Measurements from ENCODE around the gene ARHGAP1.
A peak's percentile ranks its signal among the peaks of the same experiment; 100 is the strongest.

The ARHGAP1 gene

GRCh38 chr11:46700241-46701077, at the start of gene ARHGAP1, which contains the start of gene ZNF408:
ARHGAP1 (minus strand) TSS chr11:46700619; CDS start chr11:46696107, 4,512 bp downstream.
ZNF408 (plus strand) TSS chr11:46701031; CDS start chr11:46701048, 17 bp downstream.
- peak; percentile 98 for DNase-seq (ENCODE audit: low read depth)

DNA sequence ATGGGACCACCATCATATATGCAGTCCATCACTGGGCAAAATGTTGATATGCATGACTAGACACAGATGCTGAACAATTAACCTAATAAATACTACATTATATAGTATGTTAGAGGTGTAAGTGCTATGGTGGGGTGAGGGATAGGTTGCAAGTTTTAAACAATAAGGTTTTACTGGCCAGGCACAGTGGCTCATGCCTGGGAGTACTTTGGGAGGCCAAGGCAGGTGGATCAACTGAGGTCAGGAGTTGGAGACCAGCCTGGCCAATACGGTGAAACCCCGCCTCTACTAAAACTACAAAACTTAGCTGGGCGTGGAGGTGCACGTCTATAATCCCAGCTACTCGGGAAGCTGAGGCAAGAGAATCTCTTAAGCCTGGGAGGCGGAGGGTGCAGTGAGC, 46.7 kb upstream of the ARHGAP1 start:
- DNase-seq (ENCODE audit: low read depth) = no peak

DNA sequence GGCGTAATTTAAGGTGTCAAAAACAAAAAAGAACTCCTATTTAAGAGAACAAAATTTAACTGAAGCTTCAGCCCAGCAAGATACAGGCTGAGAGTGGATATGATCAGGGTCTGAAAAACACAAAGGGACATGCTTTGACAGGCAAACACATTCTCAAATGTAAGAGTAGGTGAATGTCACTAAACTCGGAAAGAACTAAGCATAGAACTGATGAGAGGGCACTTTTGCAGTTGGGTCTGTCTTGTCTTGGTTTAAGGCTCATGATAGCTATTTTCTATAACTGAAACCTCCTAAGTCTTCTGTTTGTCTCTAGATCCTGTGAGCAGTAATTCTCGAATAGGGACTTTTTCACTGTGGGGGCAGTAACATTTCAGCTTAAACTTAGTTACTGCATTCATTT, 45.6 kb upstream of the ARHGAP1 start:
- DNase-seq (ENCODE audit: low read depth) = no peak

- DNase-seq (ENCODE audit: low read depth) = no peak
Observed at GRCh38 chr11:46745328-46745727, 44.9 kb upstream of the ARHGAP1 start.

- DNase-seq (ENCODE audit: low read depth) = no peak
Observed at GRCh38 chr11:46743693-46744339, 43.4 kb upstream of the ARHGAP1 start.

DNA sequence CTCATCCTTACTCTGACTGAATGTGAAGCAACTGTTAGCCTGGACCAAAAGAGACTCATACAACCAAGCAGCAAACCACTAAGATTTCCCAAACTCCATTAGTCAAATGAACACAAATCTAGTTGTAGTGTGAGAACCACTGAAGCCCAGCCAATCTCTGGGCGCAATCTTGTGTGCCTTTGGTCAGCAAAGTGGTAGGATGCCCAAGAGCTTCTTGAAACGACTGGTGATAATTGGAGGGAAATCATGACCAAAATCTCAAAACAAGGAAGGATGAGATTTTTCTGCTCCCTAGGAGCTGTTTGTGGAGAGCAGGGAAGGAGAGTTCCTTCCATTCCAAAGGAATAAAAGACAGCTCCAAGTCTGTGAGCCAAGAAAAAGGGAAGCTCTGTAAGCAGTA, 42.6 kb upstream of the ARHGAP1 start:
- DNase-seq (ENCODE audit: low read depth) = no peak

DNA sequence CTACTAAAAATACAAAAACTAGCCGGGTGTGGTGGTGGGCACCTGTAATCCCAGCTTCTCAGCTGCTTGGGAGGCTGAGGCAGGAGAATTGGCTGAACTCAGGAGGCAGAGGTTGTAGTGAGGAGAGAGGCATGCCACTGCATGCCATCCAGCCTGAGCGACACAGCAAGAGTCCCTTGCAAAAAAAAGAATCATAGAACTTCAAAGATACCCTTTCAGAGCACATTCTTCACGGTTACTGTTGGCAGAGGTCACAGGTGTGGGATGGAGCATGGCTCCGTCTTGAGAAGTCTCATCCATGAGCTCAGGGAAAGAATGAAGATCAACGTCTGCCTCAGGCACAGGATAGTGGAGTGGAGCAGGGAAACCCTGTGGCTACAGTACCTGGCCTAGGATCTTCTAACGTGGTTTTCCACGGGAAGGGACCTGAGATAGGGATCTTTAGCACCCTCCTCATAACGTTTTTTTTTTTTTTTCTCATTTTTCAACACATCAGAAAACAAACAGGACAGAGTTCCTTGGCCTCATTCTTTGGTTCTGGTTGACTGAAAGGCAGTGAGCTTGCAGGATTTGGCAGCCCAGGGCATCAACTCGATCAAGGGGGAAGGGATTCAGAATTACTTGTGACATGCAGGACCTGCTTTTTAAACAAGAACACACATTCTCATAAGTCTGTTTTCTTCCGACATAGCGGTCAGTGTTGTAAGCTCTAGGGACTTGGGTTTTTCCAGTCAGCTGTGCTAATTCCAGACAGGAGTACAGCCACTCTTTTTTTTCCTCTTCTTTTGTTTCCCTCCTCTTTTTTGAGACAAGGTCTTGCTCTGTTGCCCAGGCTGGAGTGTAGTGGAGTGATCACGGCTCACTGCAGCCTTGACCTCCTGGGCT, 41.4 kb upstream of the ARHGAP1 start:
- DNase-seq (ENCODE audit: low read depth) = no peak

DNA sequence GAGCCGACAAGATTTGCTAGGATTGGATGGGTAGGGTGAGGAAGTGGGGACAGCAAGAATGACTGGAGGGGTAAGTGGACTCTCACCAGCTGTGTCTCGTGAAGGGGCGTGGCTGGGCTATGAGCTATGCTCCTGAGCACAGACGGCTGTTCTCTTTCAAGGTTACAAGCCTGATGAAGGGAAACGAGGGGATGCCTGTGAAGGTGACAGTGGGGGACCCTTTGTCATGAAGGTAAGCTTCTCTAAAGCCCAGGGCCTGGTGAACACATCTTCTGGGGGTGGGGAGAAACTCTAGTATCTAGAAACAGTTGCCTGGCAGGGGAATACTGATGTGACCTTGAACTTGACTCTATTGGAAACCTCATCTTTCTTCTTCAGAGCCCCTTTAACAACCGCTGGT, 38.5 kb upstream of the ARHGAP1 start:
- no peak for DNase-seq (ENCODE audit: low read depth)

- DNase-seq (ENCODE audit: low read depth) = no peak
Observed at GRCh38 chr11:46737699-46738098, 37.3 kb upstream of the ARHGAP1 start.

GRCh38 chr11:46736615-46737014, 36.2 kb upstream of the ARHGAP1 start:
- DNase-seq (ENCODE audit: low read depth) = no peak

- no peak for DNase-seq (ENCODE audit: low read depth)
Observed at GRCh38 chr11:46736146-46736545, 35.7 kb upstream of the ARHGAP1 start.

DNA sequence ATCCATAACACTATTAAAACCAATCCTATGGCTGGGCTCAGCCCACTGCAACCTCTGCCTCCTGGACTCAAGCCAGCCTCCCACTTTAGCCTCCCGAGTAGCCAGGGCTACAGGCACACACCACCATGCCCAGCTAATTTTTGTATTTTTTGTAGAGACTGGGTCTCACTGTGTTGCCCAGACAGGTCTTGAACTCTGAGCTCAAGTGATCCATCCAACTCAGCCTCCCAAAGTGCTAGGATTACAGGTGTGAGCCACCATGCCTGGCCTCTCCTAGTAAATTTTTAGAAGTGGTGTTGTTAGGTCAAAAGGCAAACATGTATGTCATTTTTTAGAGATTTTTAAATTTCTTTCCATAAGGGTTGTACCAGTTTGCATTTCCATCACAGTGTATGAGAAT, 32.8 kb upstream of the ARHGAP1 start:
- no peak for DNase-seq (ENCODE audit: low read depth)

DNA sequence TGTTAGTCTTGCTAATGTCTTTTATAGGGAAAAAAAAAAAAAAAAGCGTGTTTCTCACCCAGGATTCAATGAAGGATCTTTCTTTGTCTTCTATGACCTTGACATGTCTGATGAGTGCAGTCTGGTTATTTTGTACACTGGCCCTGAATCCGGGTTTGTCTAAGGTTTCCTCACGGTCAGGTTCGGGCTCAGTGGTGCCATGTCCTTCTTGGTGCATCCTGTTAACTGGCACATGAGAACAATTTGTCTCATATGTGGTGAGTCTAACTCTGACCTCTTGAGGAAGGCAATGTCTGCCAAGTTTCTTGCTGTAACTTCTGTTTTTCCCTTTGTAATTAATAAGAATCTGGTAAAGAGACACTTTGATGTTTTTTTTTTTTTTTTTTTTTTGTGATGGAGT, 31.1 kb upstream of the ARHGAP1 start:
- DNase-seq (ENCODE audit: low read depth) = no peak

DNA sequence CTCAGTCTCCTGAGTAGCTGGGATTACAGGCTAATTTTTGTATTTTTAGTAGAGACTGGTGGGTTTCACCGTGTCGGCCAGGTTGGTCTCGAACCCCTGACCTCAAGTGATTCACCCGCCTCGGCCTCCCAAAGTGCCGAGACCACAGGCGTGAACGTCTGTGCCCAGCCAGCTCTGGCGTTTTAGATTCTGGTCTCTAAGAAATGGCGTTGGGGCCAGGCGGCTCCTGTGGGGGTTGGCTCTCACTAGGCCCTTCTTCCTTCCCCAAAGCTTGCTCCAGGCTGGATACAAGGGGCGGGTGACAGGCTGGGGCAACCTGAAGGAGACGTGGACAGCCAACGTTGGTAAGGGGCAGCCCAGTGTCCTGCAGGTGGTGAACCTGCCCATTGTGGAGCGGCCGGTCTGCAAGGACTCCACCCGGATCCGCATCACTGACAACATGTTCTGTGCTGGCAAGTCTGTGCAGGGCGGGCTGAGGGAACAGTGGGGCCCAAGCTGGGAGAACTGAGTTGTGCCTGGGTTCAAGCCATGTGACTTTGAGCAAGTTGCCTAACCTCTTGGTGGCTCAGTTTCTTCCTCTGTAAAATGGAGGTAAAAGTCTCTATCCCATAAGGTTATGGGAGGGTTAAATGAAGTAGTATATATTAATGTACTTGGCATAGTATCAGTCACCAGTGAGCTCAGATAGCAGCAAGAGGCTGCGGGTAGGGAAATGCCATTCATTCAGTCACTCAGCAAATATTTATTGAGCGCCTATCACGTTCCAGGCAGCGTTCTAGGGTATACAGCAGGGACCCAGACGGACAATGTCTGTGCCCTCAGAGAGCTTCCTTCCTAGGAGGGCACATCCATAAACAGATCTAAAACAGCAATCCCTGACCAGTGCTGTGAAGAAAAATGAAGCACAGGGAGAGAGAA, 28.9 kb upstream of the ARHGAP1 start:
- DNase-seq (ENCODE audit: low read depth) = no peak

DNA sequence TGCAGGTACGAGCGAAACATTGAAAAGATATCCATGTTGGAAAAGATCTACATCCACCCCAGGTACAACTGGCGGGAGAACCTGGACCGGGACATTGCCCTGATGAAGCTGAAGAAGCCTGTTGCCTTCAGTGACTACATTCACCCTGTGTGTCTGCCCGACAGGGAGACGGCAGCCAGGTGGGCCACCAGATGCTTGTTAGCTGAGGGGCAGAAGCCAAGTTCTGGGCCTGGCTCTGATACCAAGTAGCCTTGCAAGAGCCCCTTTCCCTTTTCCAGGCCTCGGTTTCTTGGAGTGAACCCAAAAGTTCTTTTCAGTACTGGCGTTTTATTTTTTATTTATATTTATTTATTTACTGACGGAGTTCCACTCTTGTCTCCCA, 28.2 kb upstream of the ARHGAP1 start:
- no peak for DNase-seq (ENCODE audit: low read depth)

GRCh38 chr11:46727952-46728658, 27.7 kb upstream of the ARHGAP1 start:
- no peak for DNase-seq (ENCODE audit: low read depth)

DNA sequence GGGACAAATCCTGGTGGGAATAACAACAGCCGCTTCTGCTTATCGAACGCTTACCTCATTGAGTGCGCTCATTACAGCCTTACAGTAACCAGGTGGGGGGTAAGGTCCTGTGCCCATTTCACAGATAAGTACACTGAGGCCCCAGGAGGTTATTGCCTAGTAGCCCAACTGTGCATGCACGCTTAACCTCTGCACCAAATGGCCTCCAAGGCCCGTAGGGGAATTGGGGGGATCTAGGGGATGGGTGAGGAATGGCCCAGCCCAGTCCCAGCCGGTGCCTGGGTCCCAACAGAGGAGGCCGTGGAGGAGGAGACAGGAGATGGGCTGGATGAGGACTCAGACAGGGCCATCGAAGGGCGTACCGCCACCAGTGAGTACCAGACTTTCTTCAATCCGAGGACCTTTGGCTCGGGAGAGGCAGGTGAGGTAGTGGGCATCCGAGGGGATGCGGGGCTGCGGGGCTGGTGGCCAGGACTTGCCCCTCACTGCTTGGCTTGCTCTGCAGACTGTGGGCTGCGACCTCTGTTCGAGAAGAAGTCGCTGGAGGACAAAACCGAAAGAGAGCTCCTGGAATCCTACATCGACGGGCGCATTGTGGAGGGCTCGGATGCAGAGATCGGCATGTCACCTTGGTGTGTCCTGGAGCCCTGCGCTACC, 25.9 kb upstream of the ARHGAP1 start:
- DNase-seq (ENCODE audit: low read depth) = no peak

DNA sequence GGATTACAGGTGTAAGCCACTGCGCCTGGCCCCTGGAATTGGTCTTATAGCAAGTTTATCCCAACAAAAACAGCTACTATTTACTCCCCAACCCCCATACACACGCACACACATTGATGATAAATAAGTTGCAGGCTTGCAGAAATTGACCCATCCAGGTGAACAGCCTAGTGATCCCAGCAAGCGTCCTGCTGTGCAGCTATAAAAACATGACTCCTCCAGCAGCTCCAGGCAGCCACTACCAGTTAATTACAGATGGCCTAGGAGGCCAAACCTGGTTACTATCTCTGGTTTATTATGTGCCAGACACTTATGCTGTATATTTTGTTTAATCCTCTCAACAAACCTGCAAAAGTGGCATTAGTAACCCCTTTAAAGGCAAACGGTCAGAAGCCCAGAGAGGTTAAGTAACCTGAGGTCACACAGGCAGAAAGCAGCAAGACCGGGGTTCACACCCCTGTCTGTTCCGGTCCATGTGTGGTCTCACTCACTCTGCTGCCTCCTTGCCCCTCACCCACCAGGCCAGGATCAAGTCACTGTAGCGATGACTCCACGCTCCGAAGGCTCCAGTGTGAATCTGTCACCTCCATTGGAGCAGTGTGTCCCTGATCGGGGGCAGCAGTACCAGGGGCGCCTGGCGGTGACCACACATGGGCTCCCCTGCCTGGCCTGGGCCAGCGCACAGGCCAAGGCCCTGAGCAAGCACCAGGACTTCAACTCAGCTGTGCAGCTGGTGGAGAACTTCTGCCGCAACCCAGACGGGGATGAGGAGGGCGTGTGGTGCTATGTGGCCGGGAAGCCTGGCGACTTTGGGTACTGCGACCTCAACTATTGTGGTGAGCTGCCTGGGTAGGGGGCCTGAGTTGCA, 25.2 kb upstream of the ARHGAP1 start:
- no peak for DNase-seq (ENCODE audit: low read depth)

- no peak for DNase-seq (ENCODE audit: low read depth)
Observed at GRCh38 chr11:46724088-46724487, 23.7 kb upstream of the ARHGAP1 start.

All from activated T-helper 9 cell treated with anti-CD3 and anti-CD28 coated beads, Interleukin-2, amount 50 U/mL, for 16 hours (primary cell).